ENCODE results near the gene FBLN7. TPM values are rescaled to one million over a fixed set of nuclear protein-coding genes. Genes with fewer than 3 reads are reported as not detected.

Gene FBLN7
- total RNA-seq, 1 donor from 2014 or later = 0.20 TPM

- peaks cover 2% of the 10 kb centered on the region for H3K9me3 Mint-ChIP-seq (ENCODE audit: unreplicated experiment)
- no peak overlapping the region for H3K27ac Mint-ChIP-seq (ENCODE audit: unreplicated experiment)
- no peaks in the 10 kb centered on the region for H3K36me3 Mint-ChIP-seq (ENCODE audit: unreplicated experiment)
These were observed 35.6 kb downstream of the FBLN7 start for GRCh38 chr2:112173646-112174319.

GRCh38 chr2:112174383-112174782 lies 36.2 kb downstream of the FBLN7 start:
- Mint-ChIP-seq H3K27ac (ENCODE audit: unreplicated experiment) (no peak overlapping the region), H3K27me3 (ENCODE audit: unreplicated experiment) (no peaks in the 10 kb centered on the region), H3K4me3 (ENCODE audit: unreplicated experiment) (no peak overlapping the region), H3K36me3 (ENCODE audit: unreplicated experiment) (no peaks in the 10 kb centered on the region), H3K4me1 (ENCODE audit: low read depth, unreplicated experiment) (no peaks in the 10 kb centered on the region), H3K9me3 (ENCODE audit: unreplicated experiment) (peaks cover 2% of the 10 kb centered on the region)
- TF ChIP-seq CTCF (IDR thresholded peaks at IDR 0.05; ENCODE audit: partially characterized antibody, unreplicated experiment) = no peak
- DNase-seq = no peak

More at GRCh38 chr2:112173646-112174319, 35.6 kb downstream of the FBLN7 start:
- H3K27me3 Mint-ChIP-seq (ENCODE audit: unreplicated experiment) = no peaks in the 10 kb centered on the region
- TF ChIP-seq CTCF (IDR thresholded peaks at IDR 0.05; ENCODE audit: partially characterized antibody, unreplicated experiment) = no peak
- H3K4me3 Mint-ChIP-seq (ENCODE audit: unreplicated experiment) = no peak overlapping the region
- H3K4me1 Mint-ChIP-seq (ENCODE audit: low read depth, unreplicated experiment) = no peaks in the 10 kb centered on the region
- DNase-seq = no peak

- H3K36me3 Mint-ChIP-seq (ENCODE audit: unreplicated experiment) = no peaks in the 10 kb centered on the region
- H3K4me3 Mint-ChIP-seq (ENCODE audit: unreplicated experiment) = no peak overlapping the region
- H3K27ac Mint-ChIP-seq (ENCODE audit: unreplicated experiment) = no peak overlapping the region
- no peak for DNase-seq
- H3K9me3 Mint-ChIP-seq (ENCODE audit: unreplicated experiment) = peaks cover 2% of the 10 kb centered on the region
- no peak for TF ChIP-seq CTCF (IDR thresholded peaks at IDR 0.05; ENCODE audit: partially characterized antibody, unreplicated experiment)
- no peaks in the 10 kb centered on the region for H3K4me1 Mint-ChIP-seq (ENCODE audit: low read depth, unreplicated experiment)
- peaks cover 3% of the 10 kb centered on the region for H3K27me3 Mint-ChIP-seq (ENCODE audit: unreplicated experiment)
These were observed 37.1 kb downstream of the FBLN7 start for GRCh38 chr2:112175333-112175732.

GRCh38 chr2:112175958-112176573 lies 37.9 kb downstream of the FBLN7 start:
- Mint-ChIP-seq H3K9me3 (ENCODE audit: unreplicated experiment) (peaks cover 2% of the 10 kb centered on the region), H3K27me3 (ENCODE audit: unreplicated experiment) (peaks cover 5% of the 10 kb centered on the region), H3K27ac (ENCODE audit: unreplicated experiment) (no peak overlapping the region), H3K36me3 (ENCODE audit: unreplicated experiment) (peaks cover 3% of the 10 kb centered on the region), H3K4me3 (ENCODE audit: unreplicated experiment) (no peak overlapping the region), H3K4me1 (ENCODE audit: low read depth, unreplicated experiment) (no peaks in the 10 kb centered on the region)
- DNase-seq = no peak
- no peak for TF ChIP-seq CTCF (IDR thresholded peaks at IDR 0.05; ENCODE audit: partially characterized antibody, unreplicated experiment)
